ENCODE measurements around the gene KLK4.

GRCh38 chr19:50957587-50957986 is 46.4 kb upstream of the KLK4 start:
- TF ChIP-seq CTCF (IDR thresholded peaks at IDR 0.05; ENCODE audit: low read length) (no peak), EZH2 (optimal IDR thresholded peaks at IDR 0.05; ENCODE audit: low read depth, low read length) (no peak), EZH2phosphoT487 (IDR thresholded peaks at IDR 0.05; ENCODE audit: low read length) (no peak)

All from MM.1S (cell line).